PC-3 (cell line): ENCODE results near the gene TRUB2.

ENCODE experiments used
- EZH2 ChIP-seq: fragments of 300-600 bp; sonication (generic); IDR thresholded peaks from one replicate; pipeline ENCODE4 v1.6.1; 2017; ENCODE audit warnings: antibody characterized with exemption, mild to moderate bottlenecking, low read length; ENCODE audit not compliant: unreplicated experiment
- TF ChIP-seq, protein P1 (sequence below): fragments of 300-600 bp; sonication (generic); conservative IDR thresholded peaks from 2 replicates; pipeline ENCODE4 v1.5.1; 2017; ENCODE audit warnings: antibody characterized with exemption, low read depth, mild to moderate bottlenecking, low read length

DNA sequence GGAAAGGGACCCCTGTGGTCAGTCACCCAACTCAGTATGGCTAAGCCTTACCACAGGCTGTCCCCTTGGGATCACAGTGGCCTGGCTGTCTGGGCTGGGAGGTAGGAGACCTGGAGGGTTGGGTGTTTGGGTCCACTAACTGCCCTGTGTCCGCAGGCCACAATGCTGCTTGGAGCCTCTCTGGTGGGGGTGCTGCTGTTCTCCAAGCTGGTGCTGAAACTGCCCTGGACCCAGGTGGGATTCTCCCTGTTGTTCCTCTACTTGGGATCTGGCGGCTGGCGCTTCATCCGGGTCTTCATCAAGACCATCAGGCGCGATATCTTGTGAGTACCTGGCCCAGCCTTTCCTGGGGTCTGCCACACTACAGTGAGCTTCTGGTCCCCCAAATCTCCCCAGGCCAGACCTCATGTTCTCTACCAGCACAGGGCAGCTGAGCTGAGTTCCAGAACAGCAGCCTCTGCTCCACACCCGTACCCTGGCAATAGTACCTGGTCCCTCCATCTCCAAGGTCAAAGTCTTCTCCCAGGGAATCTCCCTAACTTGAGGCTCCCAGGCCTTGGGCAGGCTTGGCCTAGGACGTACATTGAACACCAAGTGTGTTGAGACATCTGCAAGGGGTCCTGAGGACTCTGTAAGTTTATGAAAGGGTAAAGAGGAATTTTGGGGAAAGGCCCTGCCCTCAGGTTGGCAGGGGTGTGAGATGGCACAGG, 20.9 kb upstream of the TRUB2 start:
- TF ChIP-seq, protein P1, sequence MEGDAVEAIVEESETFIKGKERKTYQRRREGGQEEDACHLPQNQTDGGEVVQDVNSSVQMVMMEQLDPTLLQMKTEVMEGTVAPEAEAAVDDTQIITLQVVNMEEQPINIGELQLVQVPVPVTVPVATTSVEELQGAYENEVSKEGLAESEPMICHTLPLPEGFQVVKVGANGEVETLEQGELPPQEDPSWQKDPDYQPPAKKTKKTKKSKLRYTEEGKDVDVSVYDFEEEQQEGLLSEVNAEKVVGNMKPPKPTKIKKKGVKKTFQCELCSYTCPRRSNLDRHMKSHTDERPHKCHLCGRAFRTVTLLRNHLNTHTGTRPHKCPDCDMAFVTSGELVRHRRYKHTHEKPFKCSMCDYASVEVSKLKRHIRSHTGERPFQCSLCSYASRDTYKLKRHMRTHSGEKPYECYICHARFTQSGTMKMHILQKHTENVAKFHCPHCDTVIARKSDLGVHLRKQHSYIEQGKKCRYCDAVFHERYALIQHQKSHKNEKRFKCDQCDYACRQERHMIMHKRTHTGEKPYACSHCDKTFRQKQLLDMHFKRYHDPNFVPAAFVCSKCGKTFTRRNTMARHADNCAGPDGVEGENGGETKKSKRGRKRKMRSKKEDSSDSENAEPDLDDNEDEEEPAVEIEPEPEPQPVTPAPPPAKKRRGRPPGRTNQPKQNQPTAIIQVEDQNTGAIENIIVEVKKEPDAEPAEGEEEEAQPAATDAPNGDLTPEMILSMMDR: no peak
- TF ChIP-seq EZH2: no peak
